NB4 (cell line): ENCODE results near the gene RYR3.

Source experiments
- DNase-seq: peaks from one replicate; pipeline ENCODE4 v3.0.0; 2010; ENCODE audit warnings: low read depth
- H3K4me3 ChIP-seq: one replicate; pipeline ENCODE4 v1.5.1; 2011; ENCODE audit warnings: mild to moderate bottlenecking, low read depth, low read length, moderate library complexity
- MAX ChIP-seq: IDR thresholded peaks from 2 replicates; pipeline ENCODE4 v1.6.1; 2011; ENCODE audit warnings: low read depth, low read length
- MYC ChIP-seq: IDR thresholded peaks from 2 replicates; pipeline ENCODE4 v1.6.1; 2011; ENCODE audit warnings: low read depth, low read length
- POLR2A ChIP-seq: IDR thresholded peaks from 2 replicates; pipeline ENCODE4 v1.6.1; 2011; ENCODE audit warnings: mild to moderate bottlenecking; ENCODE audit not compliant: insufficient read length; ENCODE audit errors: extremely low read depth
- TF ChIP-seq, protein P1 (sequence below): IDR thresholded peaks from one replicate; pipeline ENCODE4 v1.5.1; 2012; ENCODE audit warnings: low read depth, low read length

RYR3 gene

DNA sequence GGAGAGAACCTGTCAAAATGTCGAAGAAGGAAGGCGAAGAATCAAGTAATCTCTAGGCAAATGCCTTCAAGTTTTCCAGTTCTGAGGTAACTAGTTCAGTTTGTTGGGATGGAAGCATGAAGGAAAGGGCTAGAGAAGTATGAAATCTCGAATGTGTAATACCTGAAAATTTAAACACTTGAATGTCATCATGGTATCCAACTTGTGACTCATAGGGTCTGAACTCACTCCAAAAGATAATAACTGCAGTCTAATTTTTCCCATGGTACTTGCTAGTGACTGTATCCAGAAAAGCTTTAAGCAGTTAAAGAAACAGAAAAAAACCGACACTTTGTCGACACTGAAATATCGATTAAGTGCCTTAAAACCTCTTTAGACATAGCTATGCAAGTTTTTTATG lies 554.6 kb downstream of the RYR3 start:
- no peak for DNase-seq
- TF ChIP-seq, protein P1, sequence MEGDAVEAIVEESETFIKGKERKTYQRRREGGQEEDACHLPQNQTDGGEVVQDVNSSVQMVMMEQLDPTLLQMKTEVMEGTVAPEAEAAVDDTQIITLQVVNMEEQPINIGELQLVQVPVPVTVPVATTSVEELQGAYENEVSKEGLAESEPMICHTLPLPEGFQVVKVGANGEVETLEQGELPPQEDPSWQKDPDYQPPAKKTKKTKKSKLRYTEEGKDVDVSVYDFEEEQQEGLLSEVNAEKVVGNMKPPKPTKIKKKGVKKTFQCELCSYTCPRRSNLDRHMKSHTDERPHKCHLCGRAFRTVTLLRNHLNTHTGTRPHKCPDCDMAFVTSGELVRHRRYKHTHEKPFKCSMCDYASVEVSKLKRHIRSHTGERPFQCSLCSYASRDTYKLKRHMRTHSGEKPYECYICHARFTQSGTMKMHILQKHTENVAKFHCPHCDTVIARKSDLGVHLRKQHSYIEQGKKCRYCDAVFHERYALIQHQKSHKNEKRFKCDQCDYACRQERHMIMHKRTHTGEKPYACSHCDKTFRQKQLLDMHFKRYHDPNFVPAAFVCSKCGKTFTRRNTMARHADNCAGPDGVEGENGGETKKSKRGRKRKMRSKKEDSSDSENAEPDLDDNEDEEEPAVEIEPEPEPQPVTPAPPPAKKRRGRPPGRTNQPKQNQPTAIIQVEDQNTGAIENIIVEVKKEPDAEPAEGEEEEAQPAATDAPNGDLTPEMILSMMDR = no peak
- TF ChIP-seq POLR2A (no peak), MYC (no peak), MAX (no peak)
- no peak overlapping the region for H3K4me3 ChIP-seq

DNA sequence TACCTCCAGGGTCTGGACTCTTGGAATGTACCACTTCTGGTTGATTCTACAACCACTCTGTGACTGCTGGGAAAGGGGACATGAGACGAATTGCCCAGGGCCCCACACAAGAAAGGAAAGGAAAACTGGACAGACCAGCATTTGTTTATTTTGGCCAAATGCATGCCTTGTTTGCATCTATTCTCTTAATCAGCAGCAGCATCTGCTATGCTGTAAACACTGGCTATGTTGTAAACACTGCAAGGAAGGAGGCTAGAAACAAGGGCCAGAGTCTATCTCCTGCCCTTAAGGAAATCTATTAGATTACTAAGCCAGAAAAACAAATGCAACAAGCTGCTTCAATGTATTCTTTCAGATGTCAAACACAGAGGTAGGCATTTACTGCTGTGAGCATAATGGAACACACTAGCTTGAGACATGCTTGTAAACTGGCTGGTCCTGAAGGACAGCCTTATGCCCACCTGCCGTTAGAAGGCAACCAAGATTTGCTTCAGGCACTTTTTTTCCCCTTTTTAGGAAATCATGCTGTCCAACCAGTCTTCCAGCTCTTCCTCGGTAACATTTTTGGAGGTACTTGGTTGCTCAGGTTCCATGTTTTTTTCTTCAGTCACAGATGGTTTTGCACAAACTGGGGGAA lies 555.5 kb downstream of the RYR3 start:
- DNase-seq = no peak
- TF ChIP-seq MAX = no peak
- no peak for TF ChIP-seq MYC
- no peak for TF ChIP-seq POLR2A
- TF ChIP-seq, protein P1 = no peak
- H3K4me3 ChIP-seq = no peak overlapping the region

- H3K4me3 ChIP-seq = no peak overlapping the region
- TF ChIP-seq, protein P1 = no peak
- no peak for TF ChIP-seq MYC
- no peak for TF ChIP-seq POLR2A
- no peak for TF ChIP-seq MAX
- no peak for DNase-seq
These were observed 561.2 kb downstream of the RYR3 start for GRCh38 chr15:33871980-33872379.

DNA sequence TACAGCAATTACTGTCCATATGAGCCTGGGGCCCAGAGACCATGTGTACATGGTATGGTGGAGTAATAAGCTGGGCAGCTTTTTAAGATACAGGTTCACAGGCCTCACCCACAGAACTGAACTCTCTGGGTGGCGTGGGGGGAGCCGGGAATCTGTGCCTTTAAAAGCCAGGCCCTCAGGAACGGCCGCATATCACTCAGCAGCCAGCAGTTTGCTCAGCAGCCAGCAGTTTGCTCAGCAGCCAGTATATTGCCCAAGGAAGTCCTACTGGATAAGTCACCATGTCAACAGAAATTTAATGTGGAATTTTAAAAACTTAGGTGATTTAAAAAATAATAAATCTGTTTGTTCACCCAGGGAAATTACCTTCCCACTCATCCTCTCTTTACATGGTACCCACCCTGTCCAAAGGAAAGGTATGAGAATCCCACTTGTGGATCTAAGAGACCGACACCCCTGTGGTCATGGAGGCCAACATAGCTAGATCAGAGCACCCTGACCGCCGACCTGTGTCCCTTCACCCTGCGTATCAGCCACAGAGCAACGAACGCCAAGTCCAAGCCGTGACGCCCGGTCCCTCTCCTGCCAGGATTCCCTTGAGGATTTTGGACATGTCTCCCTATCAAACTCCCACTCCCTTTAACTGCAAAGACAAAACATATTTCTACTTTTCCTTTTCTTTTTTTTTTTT lies 561.8 kb downstream of the RYR3 start:
- no peak overlapping the region for H3K4me3 ChIP-seq
- TF ChIP-seq MYC (no peak), MAX (no peak), POLR2A (no peak)
- TF ChIP-seq, protein P1 = no peak
- no peak for DNase-seq

- no peak for TF ChIP-seq POLR2A
- no peak for TF ChIP-seq MYC
- TF ChIP-seq MAX = no peak
- TF ChIP-seq, protein P1 = no peak
- H3K4me3 ChIP-seq = no peak overlapping the region
- no peak for DNase-seq
These were observed 563.4 kb downstream of the RYR3 start for GRCh38 chr15:33874156-33874555.
